ENCODE data around the gene TRIM23.
A peak's percentile ranks its signal among the peaks of the same experiment; 100 is the strongest.
"Not testable (repeated sequence)": the region's sequence is repeated elsewhere in the genome, so short reads cannot be mapped to it uniquely, and the experiment has no call there.

The TRIM23 gene

GRCh38 chr5:65624025-65624570 is at the start of gene TRIM23:
Gene TRIM23, minus strand, starts transcription at chr5:65624333. Its CDS starts 59 bp downstream, at chr5:65624274.
- peak; percentile 73 to 85 for DNase-seq

DNA sequence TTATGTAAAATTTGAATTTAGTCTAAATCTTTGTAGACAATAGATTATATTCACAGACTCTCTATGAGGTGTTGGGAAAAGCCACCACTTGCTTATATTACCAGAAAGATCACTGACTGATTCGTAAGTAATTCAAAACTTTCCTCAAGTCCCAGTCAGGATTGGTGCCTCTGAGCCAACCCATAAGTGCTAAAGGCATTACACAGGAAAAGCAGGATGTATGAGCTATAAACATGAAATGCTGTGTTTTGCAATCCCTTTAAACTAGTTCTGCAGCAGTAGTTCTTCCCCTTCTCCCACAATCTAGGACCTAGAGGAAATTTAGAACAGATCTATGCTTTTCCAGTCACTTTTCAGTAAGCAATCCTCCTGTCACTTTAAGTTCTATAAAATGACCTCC is 48.7 kb upstream of the TRIM23 start:
- no peak for DNase-seq

- no peak for DNase-seq
Measured at GRCh38 chr5:65668696-65669095, 44.6 kb upstream of the TRIM23 start.

- DNase-seq, result no peak
Measured at GRCh38 chr5:65663804-65664521, 39.8 kb upstream of the TRIM23 start.

DNA sequence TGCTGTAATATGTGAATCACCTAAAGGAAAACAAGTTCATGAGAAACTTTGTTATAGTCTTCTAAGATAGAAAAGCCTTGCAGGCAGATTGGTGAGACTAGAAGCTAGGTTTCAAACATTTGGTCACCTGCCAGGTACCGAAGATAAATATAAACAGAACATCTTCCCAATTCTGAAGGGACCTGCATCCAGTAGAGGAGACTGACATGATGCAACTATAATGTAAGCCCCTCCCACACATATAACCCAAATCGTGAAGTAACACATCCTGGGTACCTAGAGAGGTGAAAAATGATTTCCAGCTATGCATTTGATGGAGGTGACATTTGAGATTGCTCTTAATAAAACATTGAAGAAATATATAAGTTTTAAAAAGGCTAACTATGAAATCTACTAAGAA is 30.6 kb upstream of the TRIM23 start:
- no peak for DNase-seq

DNA sequence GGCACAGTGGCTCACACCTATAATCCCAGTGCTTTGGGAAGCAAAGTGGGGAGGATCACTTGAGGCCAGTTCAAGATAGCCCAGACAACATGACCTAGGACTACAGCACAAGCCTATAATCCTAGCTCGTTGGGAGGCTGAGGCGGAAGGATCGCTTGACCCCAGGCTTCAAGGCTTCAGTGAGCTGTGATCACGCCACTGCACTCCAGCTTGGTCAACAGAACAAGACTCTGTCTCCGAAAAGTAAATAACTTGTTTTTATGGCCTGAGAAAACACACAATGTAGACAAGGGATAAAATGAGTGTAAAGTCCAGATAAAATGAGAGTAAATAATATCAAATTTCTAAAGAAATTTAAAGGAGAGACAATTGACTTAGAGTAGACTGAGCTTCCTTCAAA is 27.0 kb upstream of the TRIM23 start:
- DNase-seq, result no peak

DNA sequence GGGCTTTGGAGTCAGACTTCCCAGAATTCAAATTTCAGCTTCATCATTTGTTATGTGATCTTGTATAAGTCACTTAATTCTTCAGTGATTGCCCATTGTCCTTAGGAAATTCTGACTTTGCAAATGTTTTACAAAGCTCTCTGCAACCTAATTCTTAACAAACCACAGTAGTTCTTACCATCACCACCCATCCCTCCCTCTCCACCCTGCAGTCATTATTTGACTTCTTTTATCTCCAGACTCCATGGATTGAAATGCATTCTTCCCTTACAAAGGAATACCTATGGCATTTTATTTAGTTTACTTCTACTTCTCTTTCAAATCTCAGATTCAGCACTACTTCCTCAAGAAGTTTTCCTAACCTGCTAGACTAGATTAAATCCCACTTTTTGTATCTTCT is 23.8 kb upstream of the TRIM23 start:
- DNase-seq, result no peak

- no peak for DNase-seq
Measured at GRCh38 chr5:65646938-65647337, 22.8 kb upstream of the TRIM23 start.

- no peak for DNase-seq
Measured at GRCh38 chr5:65640240-65640639, 16.1 kb upstream of the TRIM23 start.

DNA sequence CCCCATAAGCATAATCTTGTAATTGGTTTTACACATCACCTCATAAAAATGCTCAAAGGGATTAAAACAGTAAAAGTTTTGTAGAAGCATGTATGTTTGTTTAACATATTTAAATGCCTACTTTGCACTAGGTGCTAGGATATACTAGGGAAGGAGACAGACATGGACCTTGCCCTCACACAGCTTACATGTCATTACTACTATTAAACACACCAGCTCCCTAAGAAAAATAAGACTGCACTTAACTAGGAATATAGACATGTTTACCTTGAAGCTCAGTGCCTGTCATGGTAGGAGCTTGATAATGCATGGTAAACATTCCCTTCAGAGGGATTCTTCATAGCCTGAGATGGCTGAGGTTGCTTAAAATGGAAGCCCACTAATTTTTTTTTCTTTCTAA is 6.8 kb upstream of the TRIM23 start:
- DNase-seq, result no peak

- no peak for DNase-seq
Measured at GRCh38 chr5:65625743-65626142, 1.6 kb upstream of the TRIM23 start.

DNA sequence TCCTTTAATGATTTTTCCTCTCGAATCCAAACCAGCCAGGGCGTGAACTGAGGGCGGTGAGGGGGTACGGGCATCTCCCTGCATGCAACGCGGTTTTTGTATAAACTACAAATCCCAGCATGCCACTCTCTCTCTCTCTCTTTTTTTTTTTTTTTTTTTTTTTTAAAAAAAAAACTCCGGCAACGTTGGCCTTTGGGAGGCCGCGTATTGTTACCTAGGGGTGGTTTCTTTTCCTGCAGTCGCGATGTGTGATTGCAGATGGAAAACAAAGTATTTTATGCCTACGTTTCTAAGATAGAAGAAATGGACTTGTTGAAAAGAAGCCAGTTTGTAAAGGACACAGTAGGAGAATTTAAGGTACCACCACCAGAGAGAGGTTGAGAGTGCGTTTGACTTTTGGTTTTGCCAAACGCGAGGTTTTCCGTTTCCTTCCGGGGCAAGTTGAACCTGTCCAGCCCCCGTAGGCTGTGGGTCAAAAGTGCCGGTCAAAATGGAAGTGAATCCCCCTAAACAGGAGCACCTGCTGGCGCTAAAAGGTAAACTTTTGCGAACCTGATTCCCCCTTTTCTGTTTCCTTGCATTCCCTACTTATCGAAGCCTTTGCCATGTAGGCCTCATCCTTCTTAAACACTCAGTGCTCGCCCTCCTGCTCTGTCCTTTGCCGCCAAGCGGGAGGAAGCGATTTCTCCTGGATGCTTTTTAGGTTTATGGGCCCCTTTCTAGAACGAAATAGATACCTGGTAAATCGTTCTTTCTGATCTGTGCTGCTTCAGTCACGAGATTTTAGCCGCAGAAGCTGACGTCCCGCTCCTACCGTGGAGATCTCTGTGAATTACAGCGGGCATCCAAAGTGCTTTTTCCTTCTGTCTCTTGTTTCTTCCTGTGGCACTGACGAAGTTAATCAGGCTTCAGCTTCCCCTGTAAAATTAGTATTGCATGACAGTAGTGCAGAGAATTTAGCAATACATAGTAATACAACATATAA is 730 bp upstream of the TRIM23 start, which contains the start of the genes SHLD3 and TRAPPC13:
SHLD3 (plus strand) TSS at position 457 of the 985 bp plus-strand sequence. CDS start 4,561 bp downstream, outside the sequence.
TRAPPC13 (plus strand) TSS at position 457 of the 985 bp plus-strand sequence; CDS start at position 491, 34 bp downstream.
- DNase-seq, result peak; percentile 72 to 85

- DNase-seq, result no peak
Measured at GRCh38 chr5:65623482-65623881, 651 bp downstream of the TRIM23 start.

DNA sequence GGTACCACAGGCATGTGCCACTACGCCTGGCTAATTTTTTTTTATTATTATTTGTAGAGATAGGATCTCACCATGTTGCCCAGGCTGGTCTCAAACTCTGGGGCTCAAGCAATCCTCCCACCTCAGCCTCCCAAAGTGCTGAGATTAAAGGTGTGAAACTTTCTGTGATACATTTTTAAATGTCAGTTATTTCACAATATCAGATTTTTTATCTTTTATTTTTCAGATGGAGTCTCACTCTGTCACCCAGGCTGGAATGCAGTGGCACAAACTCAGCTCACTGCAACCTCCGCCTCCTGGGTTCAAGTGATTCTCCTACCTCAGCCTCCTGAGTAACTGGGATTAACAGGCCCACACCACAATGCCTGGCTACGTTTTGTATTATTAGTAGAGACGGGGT is 2.2 kb downstream of the TRIM23 start:
- DNase-seq, result not testable (repeated sequence)

- DNase-seq, result no peak
Measured at GRCh38 chr5:65620021-65620420, 4.1 kb downstream of the TRIM23 start.

- no peak for DNase-seq
Measured at GRCh38 chr5:65612298-65612907, 11.7 kb downstream of the TRIM23 start.

DNA sequence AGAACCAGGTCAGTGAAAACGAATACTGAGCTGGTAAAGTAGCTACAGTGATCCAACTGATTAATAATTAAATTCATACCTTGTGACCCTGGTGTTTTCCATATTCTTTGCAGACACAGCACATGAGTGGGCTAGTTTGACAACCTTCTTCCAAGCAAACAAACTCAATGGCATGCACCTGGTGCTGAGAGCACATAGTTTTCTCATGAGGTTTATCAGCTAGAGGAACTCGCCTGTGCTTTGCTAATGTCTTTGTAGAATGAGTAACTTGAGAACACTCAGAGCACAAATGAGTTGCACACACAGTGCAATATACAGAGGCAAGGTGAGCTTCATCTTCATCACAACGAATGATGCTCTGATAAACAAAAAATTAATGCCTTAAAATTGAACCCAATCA is 12.6 kb downstream of the TRIM23 start:
- DNase-seq, result peak; percentile 46 to 56

DNA sequence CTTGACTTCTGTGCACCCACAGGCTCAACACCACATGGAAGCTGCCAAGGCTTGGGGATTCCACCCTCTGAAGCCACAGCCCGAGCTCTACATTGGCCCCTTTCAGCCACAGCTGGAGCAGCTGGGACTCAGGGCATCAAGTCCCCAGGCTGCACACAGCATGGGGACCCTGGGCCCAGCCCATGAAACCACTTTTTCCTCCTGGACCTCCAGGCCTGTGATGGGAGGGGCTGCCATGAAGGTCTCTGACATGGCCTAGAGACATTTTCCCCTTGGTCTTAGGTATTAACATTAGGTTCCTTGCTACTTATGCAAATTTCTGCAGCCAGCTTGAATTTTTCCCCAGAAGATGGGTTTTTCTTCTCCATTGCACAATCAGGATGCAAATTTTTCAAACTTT is 22.4 kb downstream of the TRIM23 start:
- DNase-seq, result not testable (repeated sequence)

DNA sequence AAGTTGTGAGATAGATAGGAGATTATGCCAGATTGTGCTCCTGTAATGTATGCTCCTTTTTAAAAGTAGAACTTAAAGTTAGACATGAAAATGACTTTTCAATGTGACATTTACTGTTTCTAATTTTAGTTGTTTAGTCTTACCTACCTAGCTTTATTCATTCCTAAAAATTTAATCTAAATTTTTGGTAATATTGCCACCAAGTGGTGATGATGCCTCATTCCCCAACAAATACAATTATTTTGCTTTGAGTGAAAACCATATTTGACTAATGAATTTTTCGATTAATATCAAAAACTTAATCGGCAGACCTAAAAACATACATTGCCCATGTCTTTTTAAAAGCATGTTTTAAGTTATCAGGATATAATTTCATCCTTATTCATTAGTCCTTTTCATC is 35.4 kb downstream of the TRIM23 start:
- no peak for DNase-seq

DNA sequence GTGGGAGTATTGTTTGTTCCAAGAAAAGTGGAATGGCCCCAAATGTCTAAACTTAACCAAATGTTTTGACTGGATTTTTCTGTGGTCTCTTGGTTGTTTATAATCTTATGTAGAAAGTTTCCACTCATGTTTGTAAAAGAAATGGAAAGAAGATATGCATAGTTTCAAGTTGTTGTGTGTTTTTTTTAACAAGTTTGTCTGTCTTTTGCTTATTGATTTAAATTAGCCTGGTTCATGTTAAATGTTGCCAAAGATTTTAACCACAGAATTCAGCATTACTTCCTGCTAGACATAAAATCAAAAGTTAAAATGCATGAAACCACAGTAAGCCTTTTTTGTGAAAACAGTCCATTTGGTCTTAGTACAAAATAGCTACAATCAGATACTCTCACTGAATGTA is 47.0 kb downstream of the TRIM23 start:
- no peak for DNase-seq

DNA sequence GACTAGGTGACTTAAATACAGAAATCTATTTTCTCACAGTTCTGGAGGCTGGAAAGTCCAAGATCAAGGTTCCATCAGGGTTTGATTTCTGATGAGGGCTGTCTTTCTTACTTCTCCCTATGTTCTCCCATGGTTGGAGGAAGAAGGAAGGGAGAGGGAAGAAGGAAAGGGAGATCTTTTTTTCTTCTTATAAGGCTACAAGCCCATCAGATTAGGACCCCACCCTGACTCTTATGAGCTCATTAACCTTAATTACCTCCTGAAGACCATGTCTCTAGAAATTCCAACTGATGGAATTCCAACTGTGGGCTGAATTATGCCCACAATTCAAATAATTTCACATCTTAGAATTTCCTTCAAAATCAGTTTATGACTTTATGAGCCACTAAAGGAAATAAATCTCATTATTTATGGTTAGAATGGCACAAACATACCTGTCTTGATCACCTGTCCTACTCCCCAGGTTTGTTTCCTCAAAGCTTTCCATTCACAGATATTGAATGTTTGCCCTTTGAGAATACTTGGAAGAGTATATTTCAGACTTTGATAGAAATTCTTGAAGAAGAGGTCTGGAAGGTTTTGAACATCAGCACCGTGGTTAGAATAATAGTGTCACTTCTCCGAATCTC is 53.4 kb downstream of the TRIM23 start:
- DNase-seq, result no peak

GRCh38 chr5:65566505-65566904 is 57.6 kb downstream of the TRIM23 start:
- DNase-seq, result no peak

Data from NCI-H1930 (cell line).